ENCODE results near the gene ATP5MK. TPM values are rescaled to one million over a fixed set of nuclear protein-coding genes. Genes with fewer than 3 reads are reported as not detected.
"Not testable (repeated sequence)": the region's sequence is repeated elsewhere in the genome, so short reads cannot be mapped to it uniquely, and the experiment has no call there.

ATP5MK gene
- total and polyA plus RNA-seq, 2 of the 8 experiments (the other 6 are each of a cell fraction or from before 2014, with no cell fraction given): 280 to 312 TPM

GRCh38 chr10:103359493-103359892 is 36.8 kb downstream of the ATP5MK start:
- H3K27ac ChIP-seq (ENCODE audit: low read depth, low read length); H3K79me1 ChIP-seq (ENCODE audit: low read depth, low read length); H3K9me3 ChIP-seq (ENCODE audit: insufficient read depth in 2 of 2, low read depth in 1 of 2, low read length in 1 of 2); H3K23me2 ChIP-seq (ENCODE audit: low read depth, low read length); H3K23ac ChIP-seq (ENCODE audit: insufficient read length); H3K4me3 ChIP-seq (ENCODE audit: extremely low read depth in 1 of 4, insufficient read depth in 2 of 4, low read depth in 3 of 4, low read length in 4 of 4); H3K9ac ChIP-seq (replicated peaks in 1 of 4; ENCODE audit: extremely low read depth in 1 of 4, low read depth in 3 of 4, low read length in 3 of 4); FAIRE-seq; H4K91ac ChIP-seq (replicated peaks; ENCODE audit: insufficient read length, low read length); H4K8ac ChIP-seq (ENCODE audit: extremely low read depth, insufficient read depth, low read length); H4K20me1 ChIP-seq (replicated peaks in 1 of 2; ENCODE audit: control insufficient read depth in 1 of 2, insufficient read depth in 2 of 2, low read length in 2 of 2); H2AFZ ChIP-seq (ENCODE audit: low read length); H3K14ac ChIP-seq (ENCODE audit: insufficient read length); H2BK15ac ChIP-seq (ENCODE audit: low read length); DNase-seq (ENCODE audit: low read depth in 1 of 2, low spot score in 2 of 2); H3K4ac ChIP-seq (replicated peaks; ENCODE audit: insufficient read length, low read depth, low read length); H4K5ac ChIP-seq (ENCODE audit: insufficient read length, low read depth, low read length); H3K79me2 ChIP-seq (ENCODE audit: control insufficient read depth in 1 of 2, insufficient read depth in 2 of 2, low read length in 2 of 2); H3K56ac ChIP-seq (replicated peaks; ENCODE audit: insufficient read length, low read depth, low read length); CTCF ChIA-PET (ENCODE audit: partially characterized antibody); H3K4me2 ChIP-seq (ENCODE audit: insufficient read depth in 1 of 2, low read depth in 2 of 2, low read length in 2 of 2); H2BK120ac ChIP-seq (replicated peaks; ENCODE audit: low read depth, low read length); H2BK5ac ChIP-seq (ENCODE audit: low read depth, low read length); H2BK12ac ChIP-seq (ENCODE audit: low read depth, low read length); H3K18ac ChIP-seq (ENCODE audit: extremely low read depth, low read length); H3K36me3 ChIP-seq (ENCODE audit: control insufficient read depth in 2 of 4, insufficient read depth in 4 of 4, low read length in 3 of 4); H3K27me3 ChIP-seq (replicated peaks in 1 of 4; ENCODE audit: control insufficient read depth in 3 of 4, extremely low read depth in 1 of 4, insufficient read depth in 3 of 4, low read length in 3 of 4); H2BK20ac ChIP-seq (ENCODE audit: low read length); H2AK5ac ChIP-seq (ENCODE audit: low read depth, low read length); H3K4me1 ChIP-seq (replicated peaks in 1 of 4; ENCODE audit: control insufficient read depth in 3 of 4, insufficient read depth in 4 of 4, low read length in 3 of 4): not testable (repeated sequence)
- POLR2A ChIA-PET (ENCODE audit: partially characterized antibody): interaction anchor here (1.3 kb wide), 1 partner anchor 8 kb away, joined by 4 read pairs; the partner anchor contains the start of gene TAF5
- 89% methylated on average over 4 of the region's 4 CpGs; no CpG with 5 or more reads in 1 of the 2 experiments for WGBS, 2 experiments (ENCODE audit: extremely low coverage in 1 of 2, insufficient coverage in 1 of 2, insufficient read length in 1 of 2, insufficient replicate concordance in 2 of 2, low coverage in 1 of 2, low lambda C conversion rate in 2 of 2, missing lambda C conversion rate in 1 of 2)

Measured in H1 (cell line).